Bone marrow (tissue), 2 donors: ENCODE data around the gene CARHSP1.
"Not testable (repeated sequence)": the region's sequence is repeated elsewhere in the genome, so short reads cannot be mapped to it uniquely, and the experiment has no call there.

ENCODE experiments used
- DNase-seq, 2 donors: peaks; one replicate each; lab custom pipeline; 2025; lab: John Stamatoyannopoulos, UW

CARHSP1 gene

DNA sequence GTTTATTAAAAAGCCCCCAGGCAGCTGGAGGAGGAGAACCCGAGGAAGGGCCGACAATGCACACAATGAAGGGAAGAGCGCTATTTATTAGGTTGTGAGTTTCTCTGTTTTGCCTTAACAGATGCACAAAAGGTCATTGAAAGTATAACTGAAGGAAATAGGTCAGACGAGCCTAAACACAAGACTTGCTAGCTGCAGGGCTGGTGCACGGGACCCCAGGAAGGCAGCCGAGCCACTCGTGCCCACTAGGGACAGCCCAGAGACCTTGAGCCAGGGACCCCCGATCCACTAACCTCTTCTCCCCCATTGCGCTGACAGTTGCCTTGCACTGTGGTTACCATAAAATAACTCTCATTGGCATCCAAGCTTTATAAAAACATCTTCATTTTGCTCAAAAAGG, 24.6 kb upstream of the CARHSP1 start:
- DNase-seq: no peak

DNA sequence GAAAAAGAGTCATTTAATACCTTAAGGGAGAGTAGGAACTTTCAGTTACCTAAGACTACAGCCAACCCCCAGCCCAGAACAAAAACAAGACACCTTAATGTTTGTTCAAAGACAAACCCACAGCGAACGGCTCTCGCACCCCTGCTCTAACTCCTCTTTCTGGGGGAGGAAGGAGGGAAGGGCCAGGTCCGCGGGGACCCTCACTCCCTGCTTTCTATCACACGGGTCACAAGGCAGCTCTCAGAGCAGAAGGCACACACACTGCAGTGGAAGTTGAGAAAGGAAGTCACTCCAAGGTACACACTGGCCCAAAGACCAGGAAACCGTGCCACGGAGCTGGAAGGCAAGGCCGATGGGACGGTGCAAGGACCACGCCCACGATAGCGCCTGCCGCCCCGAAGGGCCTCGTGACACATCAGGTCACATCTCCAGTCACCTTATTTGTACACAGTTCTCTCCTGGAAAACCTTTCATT, 23.3 kb upstream of the CARHSP1 start:
- no peak for DNase-seq

DNA sequence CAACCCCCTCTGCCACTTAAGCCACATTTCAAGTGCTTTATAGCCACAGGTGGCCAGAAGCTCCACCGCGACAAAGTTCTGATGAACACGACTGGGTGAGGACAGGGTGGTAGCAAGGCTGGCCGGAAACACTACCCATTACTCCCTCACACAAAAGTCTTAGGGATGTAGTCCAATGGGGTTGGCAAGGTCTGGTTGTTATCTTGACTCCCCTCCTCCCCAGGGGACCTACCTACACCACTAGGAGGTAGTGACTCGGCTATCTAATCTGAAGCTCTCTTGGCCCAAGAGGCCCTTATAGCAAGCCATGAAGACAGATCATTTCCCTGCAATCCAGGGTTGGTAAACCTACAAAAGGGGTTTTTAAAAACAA, 21.7 kb upstream of the CARHSP1 start:
- DNase-seq: no peak

- DNase-seq: no peak
Measured at GRCh38 chr16:8889893-8890548, 21.2 kb upstream of the CARHSP1 start.

DNA sequence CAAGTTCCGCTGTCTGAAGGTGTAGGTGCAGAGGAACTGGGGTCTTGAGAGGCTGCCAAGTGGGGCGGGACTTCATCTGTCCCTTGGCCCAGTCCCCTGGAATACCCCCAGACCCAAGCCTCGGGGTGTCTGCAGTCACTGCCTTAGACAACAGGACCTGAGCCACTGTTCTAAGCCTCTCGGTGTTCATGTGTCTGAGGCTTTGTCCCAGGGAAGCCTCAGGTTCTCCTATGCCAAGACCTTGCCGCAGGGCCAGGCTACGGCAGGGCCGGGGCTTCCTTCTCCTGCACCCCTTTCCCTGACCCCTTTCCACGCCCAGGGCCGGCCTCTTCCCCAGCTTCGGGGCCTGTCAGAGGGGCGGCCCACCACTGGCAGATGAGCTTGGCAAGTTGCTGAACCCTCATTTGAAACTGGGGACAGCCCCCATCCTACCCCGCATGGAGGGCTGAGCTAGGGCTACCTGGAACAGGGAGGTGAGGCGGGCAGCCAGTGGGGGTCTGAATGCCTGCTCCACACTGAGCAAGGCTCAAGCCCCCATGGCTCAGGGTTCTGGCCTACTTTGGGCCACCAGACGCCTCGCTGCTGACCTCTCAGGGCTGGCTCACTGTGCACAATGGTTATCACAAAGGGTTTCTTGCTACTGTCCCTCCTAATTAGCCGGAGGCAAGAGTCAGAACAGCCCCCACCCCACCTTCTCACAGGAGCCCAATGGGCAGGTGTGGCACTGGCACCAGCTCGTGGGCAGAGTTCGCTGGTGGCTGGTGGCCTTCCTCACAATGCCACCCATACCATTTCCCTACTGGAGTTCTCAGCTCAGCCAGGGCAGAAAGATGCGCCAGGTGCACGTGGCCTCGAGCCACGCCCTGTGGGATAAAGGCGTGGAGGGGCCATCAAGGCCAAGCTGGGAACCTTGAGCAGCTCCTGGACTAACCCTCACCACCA, 20.4 kb upstream of the CARHSP1 start:
- no peak for DNase-seq

DNA sequence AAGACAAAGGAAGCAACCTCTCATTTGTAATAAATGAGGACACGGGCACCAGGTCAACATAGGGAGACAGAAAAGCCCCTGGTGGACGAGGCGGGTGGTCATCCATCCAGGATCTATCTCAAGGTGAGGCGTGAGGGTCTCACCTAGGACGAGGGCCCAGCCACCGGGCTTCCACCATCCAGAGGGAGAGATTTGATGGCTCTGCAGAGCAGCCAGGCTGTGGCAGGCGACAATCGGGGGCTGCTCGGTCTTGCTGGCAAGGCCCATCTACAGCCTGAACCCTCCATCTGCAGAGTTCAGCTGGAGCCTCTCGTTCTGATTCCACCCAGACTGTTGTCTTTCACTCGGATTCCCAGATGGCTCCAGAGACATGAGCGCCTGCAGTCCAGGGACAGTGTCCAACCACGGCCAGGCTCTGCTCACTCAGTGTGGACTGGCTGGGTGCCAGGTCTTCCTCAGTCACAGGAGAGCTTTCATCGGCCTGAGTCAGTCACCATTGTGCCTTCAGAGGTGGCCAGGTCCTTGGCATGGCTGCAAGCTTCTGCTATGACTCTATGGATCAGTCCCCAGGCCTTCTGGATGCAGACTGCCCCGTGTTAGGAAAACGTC, 19.2 kb upstream of the CARHSP1 start:
- DNase-seq: no peak

- no peak for DNase-seq
Measured at GRCh38 chr16:8887431-8887765, 18.6 kb upstream of the CARHSP1 start.

- DNase-seq: no peak
Measured at GRCh38 chr16:8886593-8887430, 18.0 kb upstream of the CARHSP1 start.

DNA sequence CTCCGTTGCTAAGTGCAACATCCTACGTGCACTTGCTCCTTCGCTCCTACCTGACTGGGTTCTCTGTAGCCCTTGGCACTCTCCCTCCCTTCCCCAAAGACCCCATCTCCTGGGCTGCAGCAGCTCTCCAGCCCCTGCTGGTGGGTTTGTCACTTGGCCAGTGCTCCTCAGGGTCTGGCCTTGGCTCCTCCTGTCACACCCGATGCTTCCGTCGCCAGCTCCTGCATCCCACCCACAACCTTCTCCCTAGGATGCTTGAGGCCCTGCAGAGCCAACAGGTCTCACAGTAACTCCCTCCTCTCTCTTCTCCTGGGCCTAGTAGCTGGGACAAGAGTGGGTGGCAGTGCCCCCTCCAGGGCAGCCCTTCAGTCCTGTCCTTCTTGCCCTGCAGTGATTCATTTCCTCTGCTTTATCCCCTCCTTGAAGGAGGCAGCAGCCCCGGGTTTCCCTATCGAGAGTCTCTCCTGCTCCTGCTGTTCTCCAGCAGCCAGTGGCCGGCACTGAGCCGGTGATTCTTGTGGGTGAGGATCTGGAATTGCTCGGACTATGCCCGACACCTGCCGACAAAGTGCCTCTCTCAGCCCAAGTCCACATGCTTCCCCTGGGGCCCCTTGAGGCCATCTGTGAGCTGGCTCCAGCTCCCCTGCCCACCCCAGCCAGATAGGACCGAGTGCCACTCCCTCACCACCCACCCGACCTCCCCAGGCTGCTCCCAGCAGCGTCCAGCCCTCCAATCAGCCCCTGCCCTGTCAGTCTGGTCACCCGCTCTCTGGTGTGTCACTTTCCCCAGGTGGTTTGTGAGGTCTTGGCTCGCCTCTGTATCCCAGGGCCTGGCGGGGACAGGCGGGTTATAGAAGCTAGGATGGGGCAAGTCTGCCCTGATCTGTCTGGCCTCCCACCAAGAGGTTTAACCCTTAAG, 17.1 kb upstream of the CARHSP1 start:
- no peak for DNase-seq

- DNase-seq: no peak
Measured at GRCh38 chr16:8882725-8883377, 14.0 kb upstream of the CARHSP1 start.

- no peak for DNase-seq
Measured at GRCh38 chr16:8882041-8882617, 13.3 kb upstream of the CARHSP1 start, which contains the start of gene LITAFD. Gene LITAFD (plus strand): TSS chr16:8882351. CDS start chr16:8884356, 2,005 bp downstream.

DNA sequence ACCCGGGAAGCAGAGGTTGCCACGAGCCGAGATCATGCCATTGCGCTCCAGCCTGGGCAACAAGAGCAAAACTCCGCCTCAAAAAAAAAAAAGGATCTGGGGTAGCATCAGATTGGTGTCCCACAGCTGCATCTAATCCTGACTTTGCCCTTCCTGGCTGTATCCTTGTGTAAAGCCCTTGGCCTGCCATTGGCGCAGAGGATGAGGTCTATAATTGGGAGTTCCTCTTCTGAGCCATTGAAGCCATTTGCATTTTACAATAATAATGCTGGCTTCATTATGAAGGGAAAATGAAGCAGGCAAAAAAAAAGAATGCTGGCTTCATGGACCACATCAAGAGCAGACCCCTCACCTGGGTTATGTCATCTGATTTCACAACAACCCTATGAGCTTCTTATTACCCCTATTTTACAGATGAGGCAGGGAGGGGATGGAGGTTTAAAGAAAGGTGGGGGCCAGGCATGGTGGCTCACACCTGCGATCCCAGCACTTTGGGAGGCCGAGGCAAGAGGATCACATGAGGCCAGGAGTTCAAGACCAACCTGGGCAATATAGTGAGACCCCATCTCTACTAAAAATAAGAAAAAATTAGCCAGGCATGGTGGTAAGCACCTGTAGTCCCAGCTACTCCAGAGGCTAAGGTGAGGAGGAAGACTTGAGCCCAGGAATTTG, 12.2 kb upstream of the CARHSP1 start:
- no peak for DNase-seq

- no peak for DNase-seq
Measured at GRCh38 chr16:8878523-8878911, 9.7 kb upstream of the CARHSP1 start.

GRCh38 chr16:8877894-8878522, 9.2 kb upstream of the CARHSP1 start:
- DNase-seq: no peak

GRCh38 chr16:8875317-8875716, 6.5 kb upstream of the CARHSP1 start:
- DNase-seq: not testable (repeated sequence)

DNA sequence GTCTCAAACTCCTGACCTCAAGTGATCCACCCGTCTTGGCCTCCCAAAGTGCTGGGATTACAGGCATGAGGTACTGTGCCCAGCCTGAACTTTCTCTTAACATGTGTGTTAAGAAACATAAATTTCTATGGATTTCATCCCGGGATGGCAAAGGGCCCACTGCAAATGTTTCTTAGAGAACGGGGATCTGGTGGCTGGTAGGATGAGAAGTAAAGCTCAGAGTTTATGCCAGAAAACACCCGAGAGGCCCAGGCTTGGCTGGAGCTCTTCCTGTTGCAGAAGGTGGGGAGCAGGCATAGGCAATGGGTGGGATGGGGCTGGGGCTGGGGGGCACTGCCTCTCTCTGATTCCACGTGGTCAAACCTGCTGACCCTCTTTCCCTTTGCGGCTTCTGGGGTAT, 5.6 kb upstream of the CARHSP1 start:
- no peak for DNase-seq

DNA sequence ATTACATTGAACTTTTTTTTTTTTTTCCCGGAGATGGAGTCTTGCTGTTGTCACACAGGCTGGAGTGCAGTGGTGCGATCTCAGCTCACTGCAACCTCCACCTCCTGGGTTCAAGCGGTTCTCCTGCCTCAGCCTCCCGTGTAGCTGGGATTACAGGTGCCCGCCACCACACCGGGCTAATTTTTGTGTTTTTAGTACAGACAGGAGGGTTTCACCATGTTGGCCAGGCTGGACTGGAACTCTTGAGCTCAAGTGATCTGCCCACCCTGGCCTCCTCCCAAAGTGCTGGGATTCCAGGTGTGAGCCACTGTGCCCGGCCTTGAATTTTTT, 5.0 kb upstream of the CARHSP1 start:
- not testable (repeated sequence) for DNase-seq

GRCh38 chr16:8872967-8873865, 4.4 kb upstream of the CARHSP1 start:
- DNase-seq: no peak
